MG63 (cell line): ENCODE data around the gene HSF5. TPM values are rescaled to one million over a fixed set of nuclear protein-coding genes. Genes with fewer than 3 reads are reported as not detected.

Experiments used
- DNase-seq: peaks from one replicate; pipeline ENCODE4 v3.0.0-alpha.2; 2020
- H3K27me3 ChIP-seq: fragments of 250-450 bp; sonication (Bioruptor Pico); 2 replicates; pipeline ENCODE4 v1.5.1; 2020; ENCODE audit warnings: mild to moderate bottlenecking, moderate library complexity
- H3K36me3 ChIP-seq: fragments of 250-450 bp; sonication (Bioruptor Pico); 2 replicates; pipeline ENCODE4 v1.5.1; 2020; ENCODE audit warnings: mild to moderate bottlenecking, moderate library complexity
- H3K4me3 ChIP-seq: fragments of 250-450 bp; sonication (Bioruptor Pico); 2 replicates; pipeline ENCODE4 v1.5.1; 2020; ENCODE audit warnings: mild to moderate bottlenecking, moderate library complexity
- H3K9me3 ChIP-seq: fragments of 250-450 bp; sonication (Bioruptor Pico); 2 replicates; pipeline ENCODE4 v1.5.1; 2020; ENCODE audit warnings: mild to moderate bottlenecking, moderate library complexity
- total RNA-seq: library from RNA; depleted of rRNA; stranded (reverse); fragments of >200 nt; shearing (Covaris generic); gene quantifications from 2 replicates; pipeline ENCODE4 v1.2.3, GENCODE V29; 2014; ENCODE audit warnings: low replicate concordance

The HSF5 gene
- total RNA-seq, 1 experiment from 2014 or later = not detected

- Histone ChIP-seq H3K36me3 (no peaks in the 10 kb centered on the region), H3K4me3 (no peak overlapping the region), H3K9me3 (no peaks in the 10 kb centered on the region), H3K27me3 (peaks cover 8% of the 10 kb centered on the region; the same call in 1 of the 2 replicates)
- DNase-seq = peak; percentile 69
Observed at GRCh38 chr17:58447039-58447975, 40.9 kb downstream of the HSF5 start.

- Histone ChIP-seq H3K27me3 (peaks cover 6% of the 10 kb centered on the region; the same call in 1 of the 2 replicates), H3K36me3 (no peaks in the 10 kb centered on the region), H3K4me3 (no peak overlapping the region), H3K9me3 (no peaks in the 10 kb centered on the region)
- DNase-seq = no peak
Observed at GRCh38 chr17:58446086-58446485, 42.1 kb downstream of the HSF5 start.

GRCh38 chr17:58436805-58437239, 51.4 kb downstream of the HSF5 start:
- H3K27me3 ChIP-seq = peaks cover 12% of the 10 kb centered on the region; the same call in 1 of the 2 replicates
- no peak for DNase-seq

GRCh38 chr17:58436245-58436644, 52.0 kb downstream of the HSF5 start:
- no peak for DNase-seq
- no peaks in the 10 kb centered on the region for H3K36me3 ChIP-seq
- H3K4me3 ChIP-seq = no peak overlapping the region
- peaks cover 16% of the 10 kb centered on the region; the same call in 1 of the 2 replicates for H3K27me3 ChIP-seq
- no peaks in the 10 kb centered on the region for H3K9me3 ChIP-seq

More at GRCh38 chr17:58436805-58437239, 51.4 kb downstream of the HSF5 start:
- Histone ChIP-seq H3K9me3 (no peaks in the 10 kb centered on the region), H3K36me3 (no peaks in the 10 kb centered on the region), H3K4me3 (no peak overlapping the region)

- Histone ChIP-seq H3K9me3 (no peaks in the 10 kb centered on the region), H3K4me3 (no peak overlapping the region), H3K36me3 (no peaks in the 10 kb centered on the region), H3K27me3 (peaks cover 11% of the 10 kb centered on the region; the same call in 1 of the 2 replicates)
- DNase-seq = no peak
Observed at GRCh38 chr17:58432806-58433573, 55.2 kb downstream of the HSF5 start.

- DNase-seq = no peak
- H3K27me3 ChIP-seq = peaks cover 4% of the 10 kb centered on the region; the same call in 1 of the 2 replicates
- no peaks in the 10 kb centered on the region for H3K36me3 ChIP-seq
- no peak overlapping the region for H3K4me3 ChIP-seq
- no peaks in the 10 kb centered on the region for H3K9me3 ChIP-seq
Observed at GRCh38 chr17:58427807-58428206, 60.4 kb downstream of the HSF5 start.

- Histone ChIP-seq H3K27me3 (peaks cover 35% of the 10 kb centered on the region), H3K4me3 (no peak overlapping the region), H3K9me3 (no peaks in the 10 kb centered on the region), H3K36me3 (no peaks in the 10 kb centered on the region)
- DNase-seq = no peak
Observed at GRCh38 chr17:58421711-58422110, 66.5 kb downstream of the HSF5 start.

- H3K36me3 ChIP-seq = no peaks in the 10 kb centered on the region
- H3K4me3 ChIP-seq = no peak overlapping the region
- DNase-seq = no peak
- H3K27me3 ChIP-seq = peaks cover 35% of the 10 kb centered on the region
- no peaks in the 10 kb centered on the region for H3K9me3 ChIP-seq
Observed at GRCh38 chr17:58420827-58421226, 67.4 kb downstream of the HSF5 start.

- H3K4me3 ChIP-seq = peak within 1 kb of the TSS; percentile 28
- no peaks in the 10 kb centered on the region for H3K36me3 ChIP-seq
- H3K27me3 ChIP-seq = peaks cover 46% of the 10 kb centered on the region
Observed at GRCh38 chr17:58417300-58418092, 70.7 kb downstream of the HSF5 start, which contains the start of gene RNF43. TSS of gene RNF43 (minus strand) at chr17:58417534. CDS start at chr17:58415577, 1,957 bp downstream.

GRCh38 chr17:58416937-58417299, 71.3 kb downstream of the HSF5 start:
- H3K27me3 ChIP-seq = peaks cover 51% of the 10 kb centered on the region
- H3K4me3 ChIP-seq = no peak overlapping the region
- no peaks in the 10 kb centered on the region for H3K9me3 ChIP-seq
- DNase-seq = no peak
- no peaks in the 10 kb centered on the region for H3K36me3 ChIP-seq

More at GRCh38 chr17:58417300-58418092, 70.7 kb downstream of the HSF5 start, which contains the start of gene RNF43:
- H3K9me3 ChIP-seq = no peaks in the 10 kb centered on the region
- peak; percentile 84 for DNase-seq

GRCh38 chr17:58416396-58416795, 71.8 kb downstream of the HSF5 start:
- H3K4me3 ChIP-seq = no peak overlapping the region
- DNase-seq = no peak
- no peaks in the 10 kb centered on the region for H3K36me3 ChIP-seq
- H3K9me3 ChIP-seq = no peaks in the 10 kb centered on the region
- peaks cover 46% of the 10 kb centered on the region for H3K27me3 ChIP-seq

- Histone ChIP-seq H3K27me3 (peaks cover 39% of the 10 kb centered on the region), H3K36me3 (no peaks in the 10 kb centered on the region), H3K4me3 (no peak overlapping the region), H3K9me3 (no peaks in the 10 kb centered on the region)
- no peak for DNase-seq
Observed at GRCh38 chr17:58415371-58416055, 72.7 kb downstream of the HSF5 start.

- DNase-seq = no peak
- peaks cover 30% of the 10 kb centered on the region for H3K27me3 ChIP-seq
- H3K36me3 ChIP-seq = no peaks in the 10 kb centered on the region
- H3K9me3 ChIP-seq = no peaks in the 10 kb centered on the region
- no peak overlapping the region for H3K4me3 ChIP-seq
Observed at GRCh38 chr17:58414596-58414997, 73.6 kb downstream of the HSF5 start.

GRCh38 chr17:58413684-58414083, 74.5 kb downstream of the HSF5 start:
- Histone ChIP-seq H3K36me3 (no peaks in the 10 kb centered on the region), H3K9me3 (no peaks in the 10 kb centered on the region), H3K27me3 (peaks cover 30% of the 10 kb centered on the region), H3K4me3 (no peak overlapping the region)
- no peak for DNase-seq

- no peak for DNase-seq
- peaks cover 33% of the 10 kb centered on the region for H3K27me3 ChIP-seq
- H3K9me3 ChIP-seq = no peaks in the 10 kb centered on the region
- no peaks in the 10 kb centered on the region for H3K36me3 ChIP-seq
- no peak overlapping the region for H3K4me3 ChIP-seq
Observed at GRCh38 chr17:58412961-58413586, 75.1 kb downstream of the HSF5 start.
